ENCODE measurements around the gene SMC1A.

The SMC1A gene

GRCh38 chrX:53377464-53377863, 45.0 kb downstream of the SMC1A start:
- Histone ChIP-seq H4K20me1 (ENCODE audit: insufficient read depth, low read length, poor library complexity, severe bottlenecking) (no peaks in the 10 kb centered on the region), H3K4me3 (ENCODE audit: low read length, poor library complexity, severe bottlenecking) (no peak overlapping the region), H3K4me2 (ENCODE audit: low read depth, low read length, poor library complexity, severe bottlenecking) (no peak overlapping the region), H3K79me2 (ENCODE audit: insufficient read depth, low read length) (no peaks in the 10 kb centered on the region), H3F3A (ENCODE audit: low read depth) (no peaks in the 10 kb centered on the region), H3K9me3 (ENCODE audit: insufficient read depth, low read depth, low read length) (no peaks in the 10 kb centered on the region), H3K36me3 (ENCODE audit: insufficient read depth, low read length) (peaks cover 47% of the 10 kb centered on the region; the same call in 1 of the 2 replicates), H3K27me3 (ENCODE audit: insufficient read depth, low read length, poor library complexity, severe bottlenecking) (no peaks in the 10 kb centered on the region), H3K9me2 (replicated peaks; ENCODE audit: low read depth, low read length) (no peaks in the 10 kb centered on the region), H3K4me1 (ENCODE audit: insufficient read depth, low read length, poor library complexity, severe bottlenecking) (no peaks in the 10 kb centered on the region), H2AFZ (ENCODE audit: low read length) (no peak overlapping the region), H3K9ac (ENCODE audit: low read depth, low read length, poor library complexity, severe bottlenecking) (no peak overlapping the region)
- TF ChIP-seq EZH2phosphoT487 (IDR thresholded peaks at IDR 0.05; ENCODE audit: borderline replicate concordance) (no peak), CTCF (conservative IDR thresholded peaks at IDR 0.05; ENCODE audit: low read length) (no peak)

- H3K9me3 ChIP-seq (ENCODE audit: insufficient read depth, low read depth, low read length) = no peaks in the 10 kb centered on the region
- no peaks in the 10 kb centered on the region for H4K20me1 ChIP-seq (ENCODE audit: insufficient read depth, low read length, poor library complexity, severe bottlenecking)
- H3K9me2 ChIP-seq (replicated peaks; ENCODE audit: low read depth, low read length) = no peaks in the 10 kb centered on the region
- H3F3A ChIP-seq (ENCODE audit: low read depth) = no peaks in the 10 kb centered on the region
- no peaks in the 10 kb centered on the region for H3K4me1 ChIP-seq (ENCODE audit: insufficient read depth, low read length, poor library complexity, severe bottlenecking)
- peaks cover 41% of the 10 kb centered on the region; the same call in 1 of the 2 replicates for H3K36me3 ChIP-seq (ENCODE audit: insufficient read depth, low read length)
- H3K79me2 ChIP-seq (ENCODE audit: insufficient read depth, low read length) = no peaks in the 10 kb centered on the region
- H2AFZ ChIP-seq (ENCODE audit: low read length) = no peak overlapping the region
- no peak overlapping the region for H3K9ac ChIP-seq (ENCODE audit: low read depth, low read length, poor library complexity, severe bottlenecking)
- H3K4me3 ChIP-seq (ENCODE audit: low read length, poor library complexity, severe bottlenecking) = no peak overlapping the region
- no peaks in the 10 kb centered on the region for H3K27me3 ChIP-seq (ENCODE audit: insufficient read depth, low read length, poor library complexity, severe bottlenecking)
- TF ChIP-seq EZH2phosphoT487 (IDR thresholded peaks at IDR 0.05; ENCODE audit: borderline replicate concordance) (no peak), CTCF (conservative IDR thresholded peaks at IDR 0.05; ENCODE audit: low read length) (no peak)
- H3K4me2 ChIP-seq (ENCODE audit: low read depth, low read length, poor library complexity, severe bottlenecking) = no peak overlapping the region
These were observed 45.6 kb downstream of the SMC1A start for GRCh38 chrX:53376888-53377287.

- Histone ChIP-seq H2AFZ (ENCODE audit: low read length) (no peak overlapping the region), H3F3A (ENCODE audit: low read depth) (no peaks in the 10 kb centered on the region)
- TF ChIP-seq CTCF (conservative IDR thresholded peaks at IDR 0.05; ENCODE audit: low read length) (peak; percentile 26), EZH2phosphoT487 (IDR thresholded peaks at IDR 0.05; ENCODE audit: borderline replicate concordance) (no peak)
These were observed 47.5 kb downstream of the SMC1A start for GRCh38 chrX:53374923-53375322.

More at GRCh38 chrX:53374923-53375322, 47.5 kb downstream of the SMC1A start:
- H3K4me3 ChIP-seq (ENCODE audit: low read length, poor library complexity, severe bottlenecking) = no peak overlapping the region
- no peaks in the 10 kb centered on the region for H3K4me1 ChIP-seq (ENCODE audit: insufficient read depth, low read length, poor library complexity, severe bottlenecking)
- no peaks in the 10 kb centered on the region for H3K9me2 ChIP-seq (replicated peaks; ENCODE audit: low read depth, low read length)
- no peak overlapping the region for H3K4me2 ChIP-seq (ENCODE audit: low read depth, low read length, poor library complexity, severe bottlenecking)
- H3K9me3 ChIP-seq (ENCODE audit: insufficient read depth, low read depth, low read length) = no peaks in the 10 kb centered on the region
- H3K79me2 ChIP-seq (ENCODE audit: insufficient read depth, low read length) = no peaks in the 10 kb centered on the region
- no peaks in the 10 kb centered on the region for H3K27me3 ChIP-seq (ENCODE audit: insufficient read depth, low read length, poor library complexity, severe bottlenecking)
- H4K20me1 ChIP-seq (ENCODE audit: insufficient read depth, low read length, poor library complexity, severe bottlenecking) = no peaks in the 10 kb centered on the region
- H3K9ac ChIP-seq (ENCODE audit: low read depth, low read length, poor library complexity, severe bottlenecking) = no peak overlapping the region
- H3K36me3 ChIP-seq (ENCODE audit: insufficient read depth, low read length) = peaks cover 21% of the 10 kb centered on the region; the same call in 1 of the 2 replicates

Data from Loucy (cell line).